Activated T-cell treated with anti-CD3 and anti-CD28 coated beads, Interleukin-2, amount 50 U/mL, for 24 hours (primary cell): ENCODE results near the gene EPG5.
"Not testable (repeated sequence)": the region's sequence is repeated elsewhere in the genome, so short reads cannot be mapped to it uniquely, and the experiment has no call there.

Experiments used
- DNase-seq: peaks from one replicate; pipeline ENCODE4 v3.0.0-alpha.2; 2020
- H3K27ac Mint-ChIP-seq: 2 replicates; pipeline ENCODE4 v1.8.0; 2020; ENCODE audit warnings: mild to moderate bottlenecking, mixed read lengths
- H3K27me3 Mint-ChIP-seq: 2 replicates; pipeline ENCODE4 v1.8.0; 2020; ENCODE audit warnings: mixed read lengths
- H3K36me3 Mint-ChIP-seq: 2 replicates; pipeline ENCODE4 v1.8.0; 2020; ENCODE audit warnings: low read depth, mixed read lengths
- H3K4me1 Mint-ChIP-seq: 2 replicates; pipeline ENCODE4 v1.8.0; 2020; ENCODE audit warnings: low read depth, mixed read lengths
- H3K4me3 Mint-ChIP-seq: 2 replicates; pipeline ENCODE4 v1.8.0; 2020; ENCODE audit warnings: mild to moderate bottlenecking, moderate library complexity, mixed read lengths
- H3K9me3 Mint-ChIP-seq: 2 replicates; pipeline ENCODE4 v1.8.0; 2020; ENCODE audit warnings: mixed read lengths

The EPG5 gene

DNA sequence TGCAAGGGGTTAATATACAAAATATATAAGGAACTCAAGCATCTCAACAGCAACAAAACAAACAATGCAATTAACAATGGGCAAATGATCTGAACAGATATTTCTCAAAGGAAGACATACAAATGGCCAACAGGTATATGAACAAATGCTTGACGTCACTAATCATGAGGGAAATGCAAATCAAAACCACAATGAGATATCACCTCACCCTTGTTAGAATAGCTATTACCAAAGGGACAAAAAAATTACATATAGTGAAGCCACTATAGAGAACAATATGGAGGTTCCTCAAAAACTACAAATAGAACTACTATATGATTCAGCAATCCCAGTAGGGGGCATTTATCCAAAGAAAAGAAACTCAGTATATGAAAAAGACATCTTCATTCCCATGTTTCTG lies 145.4 kb downstream of the EPG5 start:
- H3K4me1 Mint-ChIP-seq: peaks cover 18% of the 10 kb centered on the region
- H3K9me3 Mint-ChIP-seq: no peaks in the 10 kb centered on the region
- DNase-seq: no peak
- H3K36me3 Mint-ChIP-seq: no peaks in the 10 kb centered on the region
- peaks cover 15% of the 10 kb centered on the region for H3K27me3 Mint-ChIP-seq
- no peak overlapping the region for H3K4me3 Mint-ChIP-seq
- H3K27ac Mint-ChIP-seq: no peak overlapping the region

DNA sequence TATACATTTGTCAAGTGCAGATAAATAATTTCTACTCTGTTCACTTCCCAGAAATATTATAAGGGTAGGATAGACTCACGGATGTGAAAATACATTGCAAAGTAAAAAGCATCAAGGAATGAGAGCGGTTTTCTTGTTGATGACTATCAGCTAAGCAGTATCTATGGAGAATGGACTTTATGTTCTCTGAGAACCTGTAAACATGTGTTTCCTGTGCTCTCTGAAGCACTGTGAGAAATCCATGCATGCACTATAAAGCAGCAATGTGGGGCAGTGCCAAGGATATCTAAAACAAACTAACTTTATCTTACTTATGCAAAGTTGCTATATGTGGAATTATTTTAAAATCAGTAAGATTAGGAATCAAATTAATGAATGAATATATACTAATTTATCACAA lies 146.1 kb downstream of the EPG5 start:
- Mint-ChIP-seq H3K4me3 (no peak overlapping the region), H3K27ac (no peak overlapping the region), H3K9me3 (no peaks in the 10 kb centered on the region), H3K27me3 (peaks cover 15% of the 10 kb centered on the region), H3K4me1 (peaks cover 16% of the 10 kb centered on the region), H3K36me3 (no peaks in the 10 kb centered on the region)
- no peak for DNase-seq

DNA sequence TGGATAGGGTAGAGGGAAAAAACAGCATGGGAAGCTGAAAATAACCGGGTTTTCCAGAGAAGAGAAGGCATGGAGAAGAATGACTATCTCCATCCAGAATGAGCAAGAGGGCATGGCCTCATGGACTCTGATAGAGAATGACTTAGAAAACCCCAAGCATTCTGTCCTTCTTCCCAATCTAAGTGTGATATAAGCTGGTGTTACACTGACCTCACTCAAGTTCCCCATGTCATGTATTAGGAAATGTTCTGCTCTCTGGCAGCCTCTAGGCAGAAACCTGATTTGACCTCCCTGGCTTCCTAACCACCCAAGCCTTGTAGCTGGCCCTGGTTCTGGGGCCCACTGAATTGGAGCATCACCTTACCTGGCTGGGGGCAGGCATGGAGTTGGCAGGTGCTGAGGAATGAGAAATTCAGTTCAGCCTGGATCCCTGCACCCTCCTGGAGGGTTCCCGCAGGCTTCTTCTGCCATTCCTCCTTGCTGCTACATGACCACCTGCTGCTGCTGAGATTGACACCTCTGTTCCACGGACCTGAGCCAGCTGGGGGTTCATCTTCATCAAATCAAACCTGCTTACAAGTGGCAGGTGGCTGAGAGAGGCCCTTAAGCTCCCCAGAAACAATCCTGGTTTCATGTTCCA lies 146.9 kb downstream of the EPG5 start:
- Mint-ChIP-seq H3K4me3 (no peak overlapping the region), H3K36me3 (no peaks in the 10 kb centered on the region), H3K4me1 (peaks cover 9% of the 10 kb centered on the region), H3K27me3 (peaks cover 15% of the 10 kb centered on the region), H3K9me3 (no peaks in the 10 kb centered on the region), H3K27ac (no peak overlapping the region)
- no peak for DNase-seq

DNA sequence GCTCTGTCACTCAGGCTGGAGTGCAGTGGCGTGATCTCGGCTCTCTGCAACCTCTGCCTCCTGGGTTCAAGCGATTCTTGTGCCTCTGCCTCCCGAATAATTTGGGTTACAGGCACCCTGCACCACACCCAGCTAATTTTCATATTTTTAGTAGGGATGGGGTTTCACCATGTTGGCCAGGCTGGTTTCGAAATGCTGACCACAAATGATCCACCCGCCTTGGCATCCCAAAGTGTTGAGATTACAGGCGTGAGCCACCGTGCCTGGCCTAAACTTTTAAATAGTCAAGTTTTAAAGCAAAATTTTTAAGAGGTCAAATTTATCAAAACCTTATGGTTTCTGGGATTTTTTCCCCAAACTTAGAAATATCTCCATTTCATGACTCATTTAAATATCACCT lies 148.4 kb downstream of the EPG5 start:
- not testable (repeated sequence) for DNase-seq, H3K4me3 Mint-ChIP-seq, H3K36me3 Mint-ChIP-seq, H3K9me3 Mint-ChIP-seq, H3K4me1 Mint-ChIP-seq, H3K27ac Mint-ChIP-seq
- peaks cover 15% of the 10 kb centered on the region for H3K27me3 Mint-ChIP-seq

DNA sequence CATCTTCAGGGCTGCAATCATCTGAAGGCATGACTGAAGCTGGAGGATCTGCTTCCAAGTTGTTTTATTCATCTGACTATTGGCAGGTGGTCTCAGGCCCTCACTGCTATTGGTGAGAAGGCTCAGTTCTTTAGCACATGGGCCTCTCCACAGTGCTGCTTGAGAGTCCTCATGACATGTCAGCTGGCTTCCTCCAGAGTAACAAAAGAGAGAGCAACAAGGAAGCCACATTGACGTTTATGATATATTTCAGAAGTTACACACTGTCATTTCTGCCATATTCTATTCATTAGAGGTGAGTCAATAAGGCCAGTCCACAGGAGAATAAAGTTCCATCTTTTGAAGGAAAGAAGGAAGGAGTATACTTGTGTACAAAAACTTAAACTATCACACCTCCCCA lies 149.6 kb downstream of the EPG5 start:
- Mint-ChIP-seq H3K4me1 (peaks cover 3% of the 10 kb centered on the region), H3K4me3 (no peak overlapping the region), H3K36me3 (no peaks in the 10 kb centered on the region), H3K27me3 (peaks cover 13% of the 10 kb centered on the region), H3K27ac (no peak overlapping the region), H3K9me3 (no peaks in the 10 kb centered on the region)
- no peak for DNase-seq

DNA sequence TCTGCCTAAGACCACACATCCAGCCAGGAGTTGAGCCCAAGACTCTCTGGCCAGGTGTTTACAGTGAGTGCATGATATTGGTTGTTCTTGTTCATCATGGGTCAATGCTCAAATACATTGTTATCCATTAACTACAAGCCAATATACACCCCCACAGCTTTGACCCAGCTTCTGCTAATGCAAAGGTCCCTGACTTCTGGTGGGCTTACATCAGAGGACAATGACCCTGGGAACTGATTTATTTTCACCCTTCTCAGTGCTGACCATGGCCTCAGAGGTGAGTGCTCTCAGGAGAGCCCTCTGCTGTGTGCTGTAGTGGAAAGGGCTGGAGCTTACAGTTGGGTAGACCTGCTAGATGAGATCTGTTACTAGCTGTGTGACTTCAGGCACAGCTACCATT lies 152.4 kb downstream of the EPG5 start:
- not testable (repeated sequence) for DNase-seq, H3K36me3 Mint-ChIP-seq, H3K4me3 Mint-ChIP-seq, H3K27me3 Mint-ChIP-seq, H3K9me3 Mint-ChIP-seq, H3K27ac Mint-ChIP-seq
- peaks cover 11% of the 10 kb centered on the region for H3K4me1 Mint-ChIP-seq

DNA sequence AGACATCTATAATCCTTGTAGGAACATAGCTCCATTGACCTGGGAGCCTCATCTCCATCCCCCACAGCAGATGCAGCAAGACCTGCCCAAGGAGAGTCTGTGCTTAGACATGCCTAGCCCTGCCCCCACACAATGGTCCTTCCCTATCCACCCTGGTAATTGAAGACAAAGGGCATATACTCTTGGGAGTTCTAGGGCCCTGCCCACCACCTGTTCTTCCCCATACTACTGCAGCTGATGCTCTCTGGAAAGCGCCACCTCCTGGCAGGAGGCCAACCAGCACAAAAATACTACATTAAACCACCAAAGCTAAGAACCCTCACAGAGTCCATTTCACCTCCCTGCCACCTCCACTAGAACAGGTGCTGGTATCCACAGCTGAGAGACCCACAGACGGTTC lies 160.0 kb downstream of the EPG5 start:
- Mint-ChIP-seq H3K4me1 (peaks cover 24% of the 10 kb centered on the region), H3K9me3 (peaks cover 22% of the 10 kb centered on the region)
- DNase-seq, H3K27me3 Mint-ChIP-seq, H3K4me3 Mint-ChIP-seq, H3K27ac Mint-ChIP-seq, H3K36me3 Mint-ChIP-seq: not testable (repeated sequence)

DNA sequence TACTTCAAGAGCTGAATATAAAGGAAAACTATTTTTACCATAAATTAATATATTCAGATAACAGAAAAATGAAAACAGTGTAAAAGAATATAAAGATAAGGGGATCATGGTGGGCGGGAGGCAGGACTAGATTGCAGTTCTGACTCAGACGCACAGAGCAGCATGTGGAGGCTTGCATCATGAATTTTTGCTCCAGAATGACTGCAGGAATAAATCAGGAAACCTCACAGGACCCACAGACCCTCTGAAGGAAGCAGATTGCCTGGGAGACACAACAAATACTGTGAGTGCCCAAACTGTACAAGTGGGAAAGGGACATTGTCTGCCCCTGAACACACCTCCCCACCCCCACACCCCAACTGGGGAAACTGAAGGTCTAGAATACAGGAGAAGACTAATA lies 160.9 kb downstream of the EPG5 start:
- peaks cover 24% of the 10 kb centered on the region for H3K4me1 Mint-ChIP-seq
- H3K4me3 Mint-ChIP-seq: no peak overlapping the region
- no peaks in the 10 kb centered on the region for H3K36me3 Mint-ChIP-seq
- peaks cover 22% of the 10 kb centered on the region for H3K9me3 Mint-ChIP-seq
- H3K27ac Mint-ChIP-seq: no peak overlapping the region
- peaks cover 16% of the 10 kb centered on the region for H3K27me3 Mint-ChIP-seq
- DNase-seq: no peak

DNA sequence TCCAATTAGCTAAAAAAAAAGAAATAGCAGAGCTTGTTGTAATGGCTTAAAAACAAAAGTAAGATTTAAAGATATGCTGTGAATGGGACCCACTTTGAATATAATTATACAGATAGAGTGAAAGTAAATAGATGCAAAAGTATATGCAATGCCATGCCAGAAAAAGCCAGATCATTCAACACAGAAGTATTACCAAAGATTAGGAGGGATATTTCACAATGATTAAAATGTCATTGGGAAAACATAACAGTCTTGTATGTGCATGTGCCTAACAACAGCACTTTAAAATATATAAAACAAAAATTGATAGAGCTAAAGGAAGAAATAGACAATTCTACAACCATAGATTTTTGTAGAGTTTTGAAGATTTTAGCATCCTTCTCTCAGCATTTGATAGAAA lies 161.6 kb downstream of the EPG5 start:
- H3K4me3 Mint-ChIP-seq: no peak overlapping the region
- peaks cover 20% of the 10 kb centered on the region for H3K27me3 Mint-ChIP-seq
- H3K4me1 Mint-ChIP-seq: peaks cover 21% of the 10 kb centered on the region
- no peak for DNase-seq
- H3K36me3 Mint-ChIP-seq: no peaks in the 10 kb centered on the region
- H3K9me3 Mint-ChIP-seq: peaks cover 22% of the 10 kb centered on the region
- no peak overlapping the region for H3K27ac Mint-ChIP-seq

DNA sequence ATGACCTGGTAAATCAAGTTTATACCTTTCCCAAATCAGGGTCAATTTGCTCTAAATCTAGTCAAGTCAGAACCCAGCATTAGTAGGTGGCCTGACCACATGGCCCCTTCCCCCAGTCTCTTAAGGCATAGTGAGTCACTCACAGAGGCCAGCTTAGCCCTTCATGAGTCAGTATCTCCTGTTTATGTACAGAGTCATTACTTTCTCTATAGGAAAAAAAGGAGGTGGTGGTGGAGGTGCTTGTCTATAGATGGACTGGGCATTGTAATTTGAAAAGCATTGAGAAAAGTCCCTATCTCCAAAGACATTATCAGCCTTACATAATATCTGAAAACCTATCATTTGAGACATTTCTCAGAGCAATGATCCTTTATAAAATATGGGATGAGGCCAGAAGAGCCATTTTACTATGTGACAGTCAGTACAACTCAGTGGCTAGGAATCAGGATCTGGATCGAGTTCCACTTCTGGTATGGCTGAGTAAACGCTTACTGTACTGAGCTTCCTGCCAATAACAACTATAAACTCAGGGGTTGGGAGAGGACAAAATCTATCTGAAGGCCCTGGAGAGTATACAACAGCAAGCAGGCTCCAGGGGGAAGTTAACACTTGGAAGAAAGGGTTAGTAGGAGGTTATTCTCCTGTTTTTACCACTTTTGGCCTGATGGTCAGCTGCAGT lies 164.2 kb downstream of the EPG5 start:
- Mint-ChIP-seq H3K27ac (peak overlapping the region; percentile 11), H3K4me3 (no peak overlapping the region)
- DNase-seq: no peak

DNA sequence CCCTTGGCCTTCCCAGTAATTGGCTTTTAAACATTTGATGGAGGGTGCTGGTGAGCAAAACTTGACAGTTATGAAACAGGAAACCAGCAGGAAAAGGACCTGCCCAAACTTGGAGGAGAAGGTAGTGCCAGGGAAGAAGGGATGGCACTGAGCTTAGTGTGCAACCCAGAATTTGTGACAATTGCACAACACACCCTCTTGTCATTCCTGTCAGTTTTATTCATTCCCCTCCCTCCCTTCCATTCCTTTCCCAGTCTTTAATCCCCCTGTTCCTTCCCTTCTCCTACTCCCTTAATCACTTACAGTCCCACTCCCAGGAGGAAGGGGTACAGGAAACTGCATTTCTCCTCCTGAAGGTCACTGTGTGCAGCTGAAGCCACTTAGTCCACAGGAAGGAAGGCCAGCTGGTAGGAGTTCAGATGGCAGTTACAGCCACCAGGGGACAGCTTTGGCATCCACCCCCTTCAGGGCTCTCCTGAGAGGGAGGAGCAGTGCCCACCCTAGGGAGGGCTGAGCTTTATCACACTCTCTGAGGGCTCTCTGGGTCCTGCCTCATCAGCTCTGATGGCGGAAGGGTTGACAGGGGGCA lies 165.6 kb downstream of the EPG5 start:
- no peaks in the 10 kb centered on the region for H3K36me3 Mint-ChIP-seq
- peaks cover 9% of the 10 kb centered on the region for H3K4me1 Mint-ChIP-seq
- peaks cover 13% of the 10 kb centered on the region for H3K9me3 Mint-ChIP-seq

More for the DNA sequence above, 164.2 kb downstream of the EPG5 start:
- H3K36me3 Mint-ChIP-seq: no peaks in the 10 kb centered on the region
- peaks cover 10% of the 10 kb centered on the region for H3K4me1 Mint-ChIP-seq
- H3K9me3 Mint-ChIP-seq: peaks cover 13% of the 10 kb centered on the region
- peaks cover 20% of the 10 kb centered on the region for H3K27me3 Mint-ChIP-seq

More for the DNA sequence above, 165.6 kb downstream of the EPG5 start:
- Mint-ChIP-seq H3K27ac (no peak overlapping the region), H3K27me3 (peaks cover 20% of the 10 kb centered on the region), H3K4me3 (no peak overlapping the region)
- DNase-seq: no peak
